ENCODE measurements around the gene ASTN1. TPM values are rescaled to one million over a fixed set of nuclear protein-coding genes. Genes with fewer than 3 reads are reported as not detected.

The ASTN1 gene
- total and polyA plus RNA-seq, 2 of the 4 experiments (the other 2 are of a cell fraction): under 0.01 to 0.07 TPM

- H3K36me3 ChIP-seq (ENCODE audit: control insufficient read depth, insufficient read depth, low read length): no peaks in the 10 kb centered on the region
- TF ChIP-seq USF2 (IDR thresholded peaks at IDR 0.05; ENCODE audit: low read depth, low read length): no peak
- TF ChIP-seq FOS (IDR thresholded peaks at IDR 0.05; ENCODE audit: low read depth, low read length): no peak
- no peak for TF ChIP-seq MXI1 (IDR thresholded peaks at IDR 0.05; ENCODE audit: borderline replicate concordance, low read depth, low read length)
- no peak for TF ChIP-seq POLR2A (IDR thresholded peaks at IDR 0.05; ENCODE audit: low read depth, low read length)
- TF ChIP-seq MAZ (IDR thresholded peaks at IDR 0.05; ENCODE audit: borderline replicate concordance, low read depth, low read length): no peak
- no peak for TF ChIP-seq RFX5 (IDR thresholded peaks at IDR 0.05; ENCODE audit: low read depth, low read length)
- no peak for TF ChIP-seq CTCF (conservative IDR thresholded peaks at IDR 0.05; ENCODE audit: low read depth, low read length)
- no peak for TF ChIP-seq MAFK (IDR thresholded peaks at IDR 0.05; ENCODE audit: low read depth, low read length)
- TF ChIP-seq RCOR1 (IDR thresholded peaks at IDR 0.05; ENCODE audit: insufficient replicate concordance, low read length): no peak
- TF ChIP-seq ELK1 (IDR thresholded peaks at IDR 0.05; ENCODE audit: borderline replicate concordance, low read depth, low read length): no peak
- no peak for TF ChIP-seq NFE2L2 (IDR thresholded peaks at IDR 0.05; ENCODE audit: low read depth, low read length)
- no peak for TF ChIP-seq BHLHE40 (IDR thresholded peaks at IDR 0.05; ENCODE audit: low read depth, low read length)
- TF ChIP-seq CHD1 (IDR thresholded peaks at IDR 0.05; ENCODE audit: low read depth, low read length): no peak
- TF ChIP-seq SMC3 (IDR thresholded peaks at IDR 0.05; ENCODE audit: low read depth, low read length): no peak
- TF ChIP-seq CEBPB (IDR thresholded peaks at IDR 0.05; ENCODE audit: low read depth, low read length): no peak
- TF ChIP-seq RAD21 (IDR thresholded peaks at IDR 0.05; ENCODE audit: low read length): no peak
- H3K9ac ChIP-seq (ENCODE audit: low read depth, low read length): no peak overlapping the region
- H4K20me1 ChIP-seq (ENCODE audit: insufficient read depth, low read length): no peaks in the 10 kb centered on the region
- intact Hi-C loops (cut with micrococcal nuclease) (no loop called here), in situ Hi-C loops (cut with MboI; ENCODE audit: low sequenced_read_pairs) (no loop called here), dilution Hi-C loops (cut with HindIII; ENCODE audit: low sequenced_read_pairs, unreplicated experiment) (no loop called here)
- H2BK120ac ChIP-seq (ENCODE audit: low read depth, low read length): no peak overlapping the region
- no peak overlapping the region for H2BK5ac ChIP-seq (ENCODE audit: low read depth, low read length, poor library complexity, severe bottlenecking)
- BruUV-seq (replicated peaks): no TSS peak
- ChIA-PET POLR2A (ENCODE audit: unreplicated experiment) (no interaction called here), CTCF (no interaction called here)
- H3K4me3 ChIP-seq (ENCODE audit: insufficient read depth, low read depth, low read length): no peak overlapping the region
- H3K56ac ChIP-seq (ENCODE audit: extremely low read depth, insufficient read depth, low read length): no peak overlapping the region
- no peak overlapping the region for H3K18ac ChIP-seq (ENCODE audit: low read depth, low read length)
- no peak overlapping the region for H4K91ac ChIP-seq (ENCODE audit: insufficient read depth, low read depth, low read length)
- H2AFZ ChIP-seq (replicated peaks; ENCODE audit: low read length, poor library complexity): no peak overlapping the region
- no peak overlapping the region for H2BK20ac ChIP-seq (ENCODE audit: low read depth, low read length)
- no peaks in the 10 kb centered on the region for H3K79me1 ChIP-seq (ENCODE audit: low read depth in 1 of 2, low read length in 2 of 2)
- no peak overlapping the region for H3K4ac ChIP-seq (ENCODE audit: low read depth, low read length)
- no peak overlapping the region for H4K8ac ChIP-seq (ENCODE audit: low read depth in 2 of 2, low read length in 2 of 2)
- H3K9me1 ChIP-seq (ENCODE audit: insufficient read depth, low read length): no peaks in the 10 kb centered on the region
- H2AK9ac ChIP-seq (replicated peaks; ENCODE audit: low read depth, low read length, poor library complexity): no peak overlapping the region
- DNase-seq (no peak), ATAC-seq (ENCODE audit: low read depth) (no peak)
- no CpG with 5 or more reads among the region's 3 CpGs for WGBS, 2 experiments (ENCODE audit: extremely low coverage in 2 of 2, insufficient read length in 1 of 2)
- H3K4me2 ChIP-seq (ENCODE audit: low read depth, low read length): no peak overlapping the region
- no peak overlapping the region for H3K23ac ChIP-seq (ENCODE audit: low read depth, low read length)
- H3K9me3 ChIP-seq (ENCODE audit: control insufficient read depth, insufficient read depth, low read length): no peaks in the 10 kb centered on the region
- H3K27ac ChIP-seq (ENCODE audit: insufficient read depth, low read length): no peak overlapping the region
- no peaks in the 10 kb centered on the region for H3K4me1 ChIP-seq (ENCODE audit: control insufficient read depth, insufficient read depth, low read length)
- no peak overlapping the region for H2AK5ac ChIP-seq (ENCODE audit: low read depth, low read length)
- no peak overlapping the region for H2BK15ac ChIP-seq (ENCODE audit: low read depth, low read length)
- no peak overlapping the region for H4K5ac ChIP-seq (ENCODE audit: low read depth, low read length)
- no peaks in the 10 kb centered on the region for H3K27me3 ChIP-seq (ENCODE audit: control insufficient read depth, insufficient read depth, low read length)
- H3K14ac ChIP-seq (replicated peaks; ENCODE audit: low read depth, low read length): no peak overlapping the region
Measured at GRCh38 chr1:176816232-176816631, 348.3 kb downstream of the ASTN1 start.

All from IMR-90 (cell line).